GM23248 (cell line): ENCODE measurements around the gene LECT2.

Experiments used
- EZH2 ChIP-seq: fragments of 200-600 bp; sonication (generic); IDR thresholded peaks from 2 replicates; pipeline ENCODE4 v1.6.1; 2018; ENCODE audit warnings: antibody characterized with exemption, mild to moderate bottlenecking; ENCODE audit not compliant: insufficient read depth, poor library complexity, severe bottlenecking
- EZH2phosphoT487 ChIP-seq: fragments of 200-600 bp; sonication (generic); IDR thresholded peaks from 2 replicates; pipeline ENCODE4 v1.6.1; 2018; ENCODE audit warnings: antibody characterized with exemption, moderate library complexity, mild to moderate bottlenecking, low read depth; ENCODE audit not compliant: insufficient read depth

DNA sequence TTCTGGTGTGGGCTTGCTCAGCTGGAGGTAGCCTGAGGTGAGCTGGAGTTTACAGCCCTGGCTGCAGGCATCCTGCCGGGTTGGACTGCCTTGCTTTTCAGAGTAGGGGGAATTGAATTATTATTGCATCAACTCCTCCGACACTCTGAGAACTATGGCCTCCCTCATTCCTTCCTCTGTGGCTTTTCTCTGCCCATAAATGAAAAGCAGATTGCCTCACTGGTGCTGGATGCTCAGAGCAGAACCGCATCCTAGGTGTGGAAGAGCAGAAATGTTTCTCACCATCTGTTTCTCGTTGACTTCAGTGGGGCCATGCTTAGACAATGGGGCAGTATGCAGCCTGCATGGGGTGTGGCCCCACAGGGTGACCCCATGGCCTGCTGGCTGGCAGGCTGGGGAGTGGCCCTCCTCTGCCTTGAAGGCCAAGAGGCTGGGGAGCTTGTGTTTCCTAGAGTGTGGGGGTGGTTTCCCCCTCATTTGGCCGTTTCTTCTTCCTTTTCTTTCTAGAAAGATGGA, 46.7 kb upstream of the LECT2 start:
- no peak for TF ChIP-seq EZH2
- TF ChIP-seq EZH2phosphoT487: no peak
